Measurements from ENCODE around the gene PPP1R26.

DNA sequence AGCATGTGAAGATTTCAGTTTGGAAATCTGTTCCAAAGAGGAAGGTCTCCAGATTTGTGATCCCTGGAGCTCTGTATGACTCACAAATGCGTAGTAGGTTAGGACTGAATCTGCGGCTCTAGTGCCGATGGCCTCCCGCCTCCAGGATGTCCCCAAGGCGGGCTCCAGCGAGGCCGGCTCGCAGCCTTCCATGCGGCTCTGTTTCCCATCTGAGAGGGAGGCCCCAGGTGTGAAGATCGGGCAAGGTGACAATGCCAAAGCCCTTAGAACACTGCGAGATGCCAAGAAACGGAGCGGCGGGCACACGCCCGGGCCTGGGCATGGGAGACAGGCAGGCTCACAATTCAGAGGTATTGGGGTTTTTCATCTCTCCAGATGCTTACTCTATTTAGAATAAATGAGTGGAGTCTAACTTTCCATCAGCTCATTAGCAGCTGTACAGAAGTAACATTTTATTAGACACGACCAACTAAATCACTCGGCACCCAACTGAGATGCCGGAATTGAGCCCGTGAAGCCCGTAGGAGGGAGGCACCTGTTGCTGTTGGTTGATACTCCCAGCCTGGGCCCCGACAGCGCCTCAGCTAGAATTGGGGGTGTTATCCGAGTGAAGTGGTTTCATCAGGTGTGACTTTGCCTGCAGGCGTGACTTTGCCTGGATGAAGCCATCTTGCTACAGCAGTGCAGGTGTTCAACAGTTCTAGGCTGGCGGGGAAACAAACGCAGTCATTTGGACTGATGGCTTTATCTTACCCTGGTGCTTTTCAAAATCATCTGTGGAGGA lies 13.5 kb downstream of the PPP1R26 start:
- TF ChIP-seq, protein P1, sequence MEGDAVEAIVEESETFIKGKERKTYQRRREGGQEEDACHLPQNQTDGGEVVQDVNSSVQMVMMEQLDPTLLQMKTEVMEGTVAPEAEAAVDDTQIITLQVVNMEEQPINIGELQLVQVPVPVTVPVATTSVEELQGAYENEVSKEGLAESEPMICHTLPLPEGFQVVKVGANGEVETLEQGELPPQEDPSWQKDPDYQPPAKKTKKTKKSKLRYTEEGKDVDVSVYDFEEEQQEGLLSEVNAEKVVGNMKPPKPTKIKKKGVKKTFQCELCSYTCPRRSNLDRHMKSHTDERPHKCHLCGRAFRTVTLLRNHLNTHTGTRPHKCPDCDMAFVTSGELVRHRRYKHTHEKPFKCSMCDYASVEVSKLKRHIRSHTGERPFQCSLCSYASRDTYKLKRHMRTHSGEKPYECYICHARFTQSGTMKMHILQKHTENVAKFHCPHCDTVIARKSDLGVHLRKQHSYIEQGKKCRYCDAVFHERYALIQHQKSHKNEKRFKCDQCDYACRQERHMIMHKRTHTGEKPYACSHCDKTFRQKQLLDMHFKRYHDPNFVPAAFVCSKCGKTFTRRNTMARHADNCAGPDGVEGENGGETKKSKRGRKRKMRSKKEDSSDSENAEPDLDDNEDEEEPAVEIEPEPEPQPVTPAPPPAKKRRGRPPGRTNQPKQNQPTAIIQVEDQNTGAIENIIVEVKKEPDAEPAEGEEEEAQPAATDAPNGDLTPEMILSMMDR (IDR thresholded peaks at IDR 0.05; ENCODE audit: borderline replicate concordance, extremely low read depth, low read length, poor library complexity, severe bottlenecking), result no peak
- TF ChIP-seq EZH2 (IDR thresholded peaks at IDR 0.05; ENCODE audit: borderline replicate concordance, low read depth, low read length, severe bottlenecking), result no peak
